ENCODE measurements around the gene VAMP5.
"Not testable (repeated sequence)": the region's sequence is repeated elsewhere in the genome, so short reads cannot be mapped to it uniquely, and the experiment has no call there.

The VAMP5 gene, protein sequence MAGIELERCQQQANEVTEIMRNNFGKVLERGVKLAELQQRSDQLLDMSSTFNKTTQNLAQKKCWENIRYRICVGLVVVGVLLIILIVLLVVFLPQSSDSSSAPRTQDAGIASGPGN

DNA sequence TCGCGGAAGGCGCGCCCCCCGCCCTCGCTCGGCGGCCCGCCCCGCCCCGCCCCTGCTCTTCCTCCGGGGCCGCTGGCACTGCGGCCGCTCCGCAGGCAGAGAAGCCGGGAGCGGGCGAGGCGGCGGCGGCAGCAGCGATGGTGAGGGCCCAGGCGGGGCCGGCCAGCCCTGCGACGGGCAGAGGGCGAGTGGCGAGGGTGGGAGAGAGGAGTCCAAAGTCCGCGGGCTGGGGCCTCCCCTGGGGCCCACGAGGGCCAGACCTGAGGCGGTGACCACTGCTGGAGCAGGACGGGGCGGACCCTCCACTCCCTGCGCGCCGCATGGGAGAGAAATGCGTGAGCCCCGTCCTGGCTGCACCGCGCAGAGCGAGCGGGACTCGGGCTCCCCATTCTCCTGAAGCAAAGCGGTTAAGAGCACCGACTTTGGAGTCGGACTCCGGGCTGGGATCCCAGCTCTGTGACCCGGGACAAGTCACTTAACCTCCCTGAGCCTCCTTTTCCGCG, at the start of gene VAMP5:
Gene VAMP5 (plus strand): TSS at position 78 of the 503 bp plus-strand sequence. CDS start 60 bp downstream, at position 138.
- no peak for DNase-seq (ENCODE audit: low read depth, low spot score)
- H3K27ac ChIP-seq, result peak within 1 kb of the TSS; percentile 74

DNA sequence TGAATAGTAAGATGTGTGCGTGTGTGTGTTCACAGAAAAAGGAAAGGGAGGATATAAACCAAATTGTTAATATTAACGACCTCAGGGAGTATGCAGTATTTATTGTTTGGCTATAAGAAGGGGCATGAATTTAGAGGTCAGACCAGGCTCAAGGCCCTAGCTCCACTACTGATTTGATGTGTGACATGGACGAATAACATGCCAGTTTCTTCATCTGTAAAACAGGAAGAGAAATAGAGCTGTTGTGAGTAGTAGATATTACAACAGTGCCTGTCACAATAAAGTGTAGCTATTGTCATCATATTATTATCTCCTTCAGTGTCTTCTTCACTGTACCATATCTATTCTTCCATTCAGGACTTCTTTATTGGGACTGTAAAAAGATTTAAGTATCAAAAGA, 49.4 kb upstream of the VAMP5 start:
- no peak for DNase-seq (ENCODE audit: low read depth, low spot score)
- H3K27ac ChIP-seq, result no peak overlapping the region

DNA sequence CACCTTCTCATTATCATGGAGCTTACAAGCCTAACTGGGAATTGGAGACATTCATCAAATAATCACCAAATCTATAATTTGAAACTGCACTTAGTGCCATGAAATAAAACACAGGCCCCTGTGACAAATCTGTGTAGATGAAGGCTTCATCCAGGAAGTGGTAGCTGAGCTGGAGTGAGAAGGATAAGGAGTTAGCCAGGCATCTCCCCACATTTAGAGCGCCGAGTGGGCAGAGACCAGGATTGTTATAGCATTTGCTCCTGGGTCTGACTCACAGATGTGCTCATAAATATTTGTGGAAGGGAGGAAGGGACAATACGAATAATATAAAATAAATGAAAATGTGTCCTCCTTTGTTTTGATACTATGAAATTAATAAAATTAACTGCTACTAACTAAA, 47.8 kb upstream of the VAMP5 start:
- peak overlapping the region; percentile 90 for H3K27ac ChIP-seq
- DNase-seq (ENCODE audit: low read depth, low spot score), result no peak

DNA sequence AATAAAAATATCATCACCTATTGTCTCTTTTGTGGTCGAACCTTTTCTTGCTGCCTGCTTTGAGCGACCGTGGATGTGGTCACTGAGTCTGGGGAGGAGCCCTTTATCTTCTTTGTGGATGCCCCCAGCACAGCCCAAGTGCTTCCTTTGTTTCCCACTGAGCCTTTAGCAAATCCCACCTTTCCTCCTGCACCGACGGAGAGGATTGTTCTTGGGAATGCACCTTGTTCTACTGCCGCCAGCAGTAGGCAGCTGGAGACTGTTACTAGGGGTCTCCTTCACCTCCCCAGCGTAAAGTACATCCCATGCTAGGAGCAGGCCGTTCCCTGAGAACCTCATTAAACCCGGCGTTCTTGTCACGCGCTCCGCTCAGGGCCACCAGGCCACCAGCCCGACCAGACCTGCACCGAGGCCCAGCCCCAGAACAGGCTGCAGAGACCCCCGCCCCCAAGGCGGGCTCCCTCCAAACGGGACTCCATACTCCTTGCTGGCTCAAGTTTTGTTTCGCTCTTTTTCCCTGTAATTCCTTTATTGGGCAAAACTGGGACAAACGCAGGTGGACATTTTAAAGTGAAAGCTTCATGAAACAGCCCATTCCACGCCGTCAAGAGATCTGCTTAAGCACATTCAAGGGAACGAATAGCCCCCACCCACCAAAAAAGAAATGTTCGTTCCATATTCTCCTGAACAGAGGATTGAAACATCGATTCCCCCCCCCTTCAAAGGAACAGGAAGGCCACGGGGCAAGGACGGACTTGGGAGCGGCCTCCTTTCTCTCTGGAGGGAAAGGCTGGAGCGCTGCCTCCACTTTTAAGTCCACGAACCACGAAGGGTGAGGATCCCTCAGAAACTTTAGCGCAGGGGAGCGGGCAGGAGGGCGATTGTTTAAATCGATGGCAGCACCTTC, 46.4 kb upstream of the VAMP5 start:
- no peak for DNase-seq (ENCODE audit: low read depth, low spot score)
- peak overlapping the region; percentile 90 for H3K27ac ChIP-seq

GRCh38 chr2:85538507-85539360, 45.5 kb upstream of the VAMP5 start, which contains the start of gene MAT2A:
MAT2A (plus strand) TSS chr2:85539168; CDS start chr2:85539288, 120 bp downstream.
- DNase-seq (ENCODE audit: low read depth, low spot score), result no peak

GRCh38 chr2:85539361-85540132, 44.7 kb upstream of the VAMP5 start:
- DNase-seq (ENCODE audit: low read depth, low spot score), result no peak
- H3K27ac ChIP-seq, result peak overlapping the region; percentile 90

More at GRCh38 chr2:85538507-85539360, 45.5 kb upstream of the VAMP5 start, which contains the start of gene MAT2A:
- peak within 1 kb of the TSS; percentile 90 for H3K27ac ChIP-seq

GRCh38 chr2:85540133-85540648, 44.0 kb upstream of the VAMP5 start:
- H3K27ac ChIP-seq, result peak overlapping the region; percentile 90
- DNase-seq (ENCODE audit: low read depth, low spot score), result no peak

DNA sequence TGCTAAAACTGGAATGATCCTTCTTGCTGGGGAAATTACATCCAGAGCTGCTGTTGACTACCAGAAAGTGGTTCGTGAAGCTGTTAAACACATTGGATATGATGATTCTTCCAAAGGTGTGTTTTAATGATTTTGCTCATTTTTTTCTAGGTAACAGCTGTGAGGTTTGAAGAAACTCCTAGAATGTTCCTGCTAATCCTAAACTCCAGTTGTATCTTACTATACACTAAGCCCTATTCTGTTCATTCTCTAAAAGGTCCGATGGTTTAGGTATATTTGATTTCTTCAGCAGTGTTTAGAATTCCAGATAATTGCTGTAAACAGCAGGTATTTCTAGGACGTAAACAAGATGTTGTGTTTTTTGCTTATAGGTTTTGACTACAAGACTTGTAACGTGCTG, 43.0 kb upstream of the VAMP5 start:
- H3K27ac ChIP-seq, result peak overlapping the region; percentile 90
- no peak for DNase-seq (ENCODE audit: low read depth, low spot score)

DNA sequence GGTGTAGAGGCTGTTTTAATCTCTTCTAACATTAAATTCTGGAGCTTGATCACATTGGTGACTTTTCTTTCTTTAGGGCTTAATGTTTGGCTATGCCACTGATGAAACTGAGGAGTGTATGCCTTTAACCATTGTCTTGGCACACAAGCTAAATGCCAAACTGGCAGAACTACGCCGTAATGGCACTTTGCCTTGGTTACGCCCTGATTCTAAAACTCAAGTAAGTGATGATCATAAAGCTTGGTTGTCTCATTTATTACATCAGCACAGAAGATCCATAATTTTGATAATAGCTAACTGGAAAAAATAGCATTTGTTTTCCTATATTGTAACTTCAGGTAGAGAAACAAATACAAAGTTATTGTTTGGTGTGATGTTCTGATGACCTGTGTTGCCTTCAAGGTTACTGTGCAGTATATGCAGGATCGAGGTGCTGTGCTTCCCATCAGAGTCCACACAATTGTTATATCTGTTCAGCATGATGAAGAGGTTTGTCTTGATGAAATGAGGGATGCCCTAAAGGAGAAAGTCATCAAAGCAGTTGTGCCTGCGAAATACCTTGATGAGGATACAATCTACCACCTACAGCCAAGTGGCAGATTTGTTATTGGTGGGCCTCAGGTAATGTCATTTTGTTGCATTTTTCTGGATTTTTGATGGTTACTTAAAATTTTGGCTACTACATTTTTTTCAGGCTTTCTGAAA, 42.3 kb upstream of the VAMP5 start:
- peak overlapping the region; percentile 90 for H3K27ac ChIP-seq
- no peak for DNase-seq (ENCODE audit: low read depth, low spot score)

GRCh38 chr2:85542777-85543176, 41.5 kb upstream of the VAMP5 start:
- H3K27ac ChIP-seq, result peak overlapping the region; percentile 90
- DNase-seq (ENCODE audit: low read depth, low spot score), result no peak

DNA sequence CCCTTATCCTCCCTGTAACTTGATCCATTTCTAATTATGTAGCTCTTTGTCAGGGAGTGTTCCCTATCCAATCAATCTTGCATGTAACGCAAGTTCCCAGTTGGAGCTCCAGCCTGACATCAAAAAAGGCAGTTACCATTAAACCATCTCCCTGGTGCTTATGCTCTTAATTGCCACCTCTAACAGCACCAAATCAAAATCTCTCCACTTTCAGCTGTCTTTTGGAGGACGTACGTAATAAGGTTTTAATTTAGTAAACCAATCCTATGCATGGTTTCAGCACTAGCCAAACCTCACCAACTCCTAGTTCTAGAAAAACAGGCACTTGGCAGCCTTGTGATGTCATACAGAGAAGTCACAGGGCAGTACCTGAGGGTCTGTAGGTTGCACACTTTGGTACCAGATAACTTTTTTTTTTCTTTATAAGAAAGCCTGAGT, 40.0 kb upstream of the VAMP5 start:
- H3K27ac ChIP-seq, result peak overlapping the region; percentile 90
- DNase-seq (ENCODE audit: low read depth, low spot score), result not testable (repeated sequence)

DNA sequence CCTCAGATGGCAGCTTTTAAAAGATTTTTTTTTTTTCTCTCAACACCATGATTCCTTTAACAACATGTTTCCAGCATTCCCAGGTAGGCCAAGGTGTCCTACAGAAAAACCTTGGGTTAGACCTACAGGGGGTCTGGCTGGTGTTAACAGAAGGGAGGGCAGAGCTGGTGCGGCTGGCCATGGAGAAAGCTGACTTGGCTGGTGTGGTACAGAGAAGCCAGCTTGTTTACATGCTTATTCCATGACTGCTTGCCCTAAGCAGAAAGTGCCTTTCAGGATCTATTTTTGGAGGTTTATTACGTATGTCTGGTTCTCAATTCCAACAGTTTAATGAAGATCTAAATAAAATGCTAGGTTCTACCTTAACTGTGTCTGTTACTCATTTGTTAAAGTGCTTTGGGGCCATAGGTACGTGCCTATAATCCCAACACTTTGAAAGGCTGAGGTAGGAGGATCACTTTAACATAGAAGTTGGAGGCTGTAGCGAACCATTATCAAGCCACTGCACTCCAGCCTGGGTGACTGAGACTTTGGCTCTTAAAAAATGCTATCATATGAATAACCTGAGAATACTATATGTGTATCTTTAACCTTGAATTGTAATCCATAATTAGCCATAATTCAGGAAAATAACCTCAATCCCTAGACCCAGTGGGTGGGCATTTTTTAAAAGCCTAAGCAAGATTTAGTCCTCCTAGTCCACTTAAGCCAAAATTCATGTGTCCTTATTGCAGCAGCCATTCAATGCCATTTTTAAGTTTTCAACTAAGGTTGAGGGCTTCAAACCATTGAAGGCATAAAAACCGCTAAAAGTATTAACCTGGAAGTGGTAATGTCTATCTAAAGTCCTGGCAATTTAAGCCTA, 39.1 kb upstream of the VAMP5 start:
- peak overlapping the region; percentile 90 for H3K27ac ChIP-seq
- not testable (repeated sequence) for DNase-seq (ENCODE audit: low read depth, low spot score)

DNA sequence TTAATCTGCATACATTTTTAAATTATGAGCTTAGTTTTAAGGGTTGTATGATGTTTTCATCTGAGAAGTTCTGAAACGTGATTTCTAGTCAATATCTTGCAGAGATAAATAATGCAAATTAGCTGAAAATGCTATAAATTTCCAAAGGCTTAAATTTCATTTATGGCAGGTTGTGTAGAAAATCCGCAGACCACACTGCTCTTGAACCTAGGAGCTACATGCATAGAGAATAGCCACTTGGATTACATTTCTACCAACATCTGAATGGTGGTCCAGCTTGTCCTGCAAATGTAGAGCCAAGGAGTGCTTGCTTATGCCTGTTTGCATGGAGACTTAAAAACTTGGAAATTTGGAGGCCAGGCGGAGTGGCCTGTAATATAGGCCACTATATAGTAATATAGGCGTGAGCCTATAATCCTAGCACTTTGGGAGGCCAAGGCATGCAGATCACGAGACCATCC, 38.4 kb upstream of the VAMP5 start:
- no peak for DNase-seq (ENCODE audit: low read depth, low spot score)
- peak overlapping the region; percentile 90 for H3K27ac ChIP-seq

GRCh38 chr2:85547089-85547858, 37.0 kb upstream of the VAMP5 start:
- no peak for DNase-seq (ENCODE audit: low read depth, low spot score)
- H3K27ac ChIP-seq, result peak overlapping the region; percentile 90

- DNase-seq (ENCODE audit: low read depth, low spot score), result no peak
- peak overlapping the region; percentile 90 for H3K27ac ChIP-seq
Measured at GRCh38 chr2:85547859-85548607, 36.2 kb upstream of the VAMP5 start.

- no peak for DNase-seq (ENCODE audit: low read depth, low spot score)
- H3K27ac ChIP-seq, result peak overlapping the region; percentile 90
Measured at GRCh38 chr2:85548608-85548900, 35.7 kb upstream of the VAMP5 start.

Measured in epithelial cell of prostate (primary cell).